ENCODE measurements around the gene SMOC1. TPM values are rescaled to one million over a fixed set of nuclear protein-coding genes. Genes with fewer than 3 reads are reported as not detected.

Gene SMOC1
- total RNA-seq, 2 donors from 2014 or later: 14.1 to 18.6 TPM

- no peak for DNase-seq (ENCODE audit: low spot score)
- TF ChIP-seq CTCF (IDR thresholded peaks at IDR 0.05): no peak
- H3K9me3 ChIP-seq: no peaks in the 10 kb centered on the region
- H3K27ac ChIP-seq: no peak overlapping the region
- no peaks in the 10 kb centered on the region for H3K4me1 ChIP-seq
- no peak overlapping the region for H3K4me3 ChIP-seq
- no peaks in the 10 kb centered on the region for H3K36me3 ChIP-seq
- no peaks in the 10 kb centered on the region for H3K27me3 ChIP-seq
These were observed 38.1 kb downstream of the SMOC1 start for GRCh38 chr14:69917287-69917686.

- Histone ChIP-seq H3K4me3 (no peak overlapping the region), H3K27ac (no peak overlapping the region), H3K36me3 (no peaks in the 10 kb centered on the region), H3K27me3 (no peaks in the 10 kb centered on the region), H3K4me1 (no peaks in the 10 kb centered on the region), H3K9me3 (no peaks in the 10 kb centered on the region)
- DNase-seq (ENCODE audit: low spot score): no peak
- TF ChIP-seq CTCF (IDR thresholded peaks at IDR 0.05): no peak
These were observed 40.6 kb downstream of the SMOC1 start for GRCh38 chr14:69919815-69920214.

GRCh38 chr14:69921052-69921451 lies 41.8 kb downstream of the SMOC1 start:
- Histone ChIP-seq H3K36me3 (no peaks in the 10 kb centered on the region), H3K4me1 (no peaks in the 10 kb centered on the region), H3K4me3 (no peak overlapping the region), H3K27me3 (no peaks in the 10 kb centered on the region), H3K9me3 (no peaks in the 10 kb centered on the region), H3K27ac (no peak overlapping the region)
- no peak for DNase-seq (ENCODE audit: low spot score)
- TF ChIP-seq CTCF (IDR thresholded peaks at IDR 0.05): no peak

- Histone ChIP-seq H3K4me3 (no peak overlapping the region), H3K27me3 (no peaks in the 10 kb centered on the region), H3K9me3 (no peaks in the 10 kb centered on the region), H3K36me3 (no peaks in the 10 kb centered on the region), H3K27ac (no peak overlapping the region), H3K4me1 (no peaks in the 10 kb centered on the region)
- TF ChIP-seq CTCF (IDR thresholded peaks at IDR 0.05): no peak
- DNase-seq (ENCODE audit: low spot score): no peak
These were observed 43.0 kb downstream of the SMOC1 start for GRCh38 chr14:69922198-69922597.

GRCh38 chr14:69924201-69924600 lies 45.0 kb downstream of the SMOC1 start:
- no peaks in the 10 kb centered on the region for H3K4me1 ChIP-seq
- no peak for TF ChIP-seq CTCF (IDR thresholded peaks at IDR 0.05)
- no peak for DNase-seq (ENCODE audit: low spot score)
- H3K4me3 ChIP-seq: no peak overlapping the region
- H3K27ac ChIP-seq: no peak overlapping the region
- no peaks in the 10 kb centered on the region for H3K9me3 ChIP-seq
- no peaks in the 10 kb centered on the region for H3K36me3 ChIP-seq
- no peaks in the 10 kb centered on the region for H3K27me3 ChIP-seq

GRCh38 chr14:69928111-69928523 lies 48.9 kb downstream of the SMOC1 start:
- H3K4me1 ChIP-seq: no peaks in the 10 kb centered on the region
- no peak for DNase-seq (ENCODE audit: low spot score)
- no peaks in the 10 kb centered on the region for H3K27me3 ChIP-seq
- H3K4me3 ChIP-seq: no peak overlapping the region
- no peak for TF ChIP-seq CTCF (IDR thresholded peaks at IDR 0.05)
- no peak overlapping the region for H3K27ac ChIP-seq
- H3K36me3 ChIP-seq: no peaks in the 10 kb centered on the region
- no peaks in the 10 kb centered on the region for H3K9me3 ChIP-seq
